Ovary (tissue), 3 donors: ENCODE results near the gene PMP22.

Experiments
- EP300 ChIP-seq: sonication (generic); formaldehyde crosslinking; IDR thresholded peaks from one replicate; pipeline ENCODE4 v1.6.1; 2017; ENCODE audit warnings: antibody characterized with exemption
- POLR2A ChIP-seq: fragments of 450-650 bp; IDR thresholded peaks from one replicate; pipeline ENCODE4 v1.6.1; 2017; ENCODE audit warnings: antibody characterized with exemption, mild to moderate bottlenecking, moderate library complexity
- TF ChIP-seq, protein P1 (sequence below), 3 donors: fragments of 450-650 bp in 2 of 3; fragments of 200-600 bp in 1 of 3; IDR thresholded peaks; one replicate each; pipeline versions ENCODE4 v1.5.1 to v1.8.0; 2016 to 2022; ENCODE audit warnings: antibody characterized with exemption in 3 of 3, mild to moderate bottlenecking in 1 of 3
- donor health status: DM: no; HTN: no; CAD: no.

DNA sequence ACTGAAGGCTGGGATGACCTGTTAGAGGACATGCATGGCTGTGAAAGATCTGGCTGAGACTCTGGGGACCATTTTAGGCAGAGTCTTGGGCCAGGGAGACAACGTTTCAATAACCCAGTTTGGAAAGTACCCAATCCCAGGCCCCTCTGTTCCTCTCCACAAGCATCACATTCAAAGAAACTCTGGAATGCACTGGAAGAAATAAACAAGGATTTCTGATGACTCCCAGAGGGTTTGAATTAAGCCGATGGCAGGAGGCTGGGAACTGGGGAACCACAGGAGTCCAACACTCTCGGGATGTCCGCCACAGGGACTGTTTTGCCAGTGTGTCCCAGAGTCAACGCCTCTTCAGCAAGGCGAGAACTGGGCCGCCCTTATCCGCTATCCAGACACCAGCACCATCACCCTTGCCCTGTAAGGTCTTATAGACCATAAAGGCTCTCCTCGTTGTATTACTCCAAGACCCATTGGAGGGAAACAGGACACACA lies 3.3 kb downstream of the PMP22 start:
- TF ChIP-seq EP300: no peak
- TF ChIP-seq, protein P1, sequence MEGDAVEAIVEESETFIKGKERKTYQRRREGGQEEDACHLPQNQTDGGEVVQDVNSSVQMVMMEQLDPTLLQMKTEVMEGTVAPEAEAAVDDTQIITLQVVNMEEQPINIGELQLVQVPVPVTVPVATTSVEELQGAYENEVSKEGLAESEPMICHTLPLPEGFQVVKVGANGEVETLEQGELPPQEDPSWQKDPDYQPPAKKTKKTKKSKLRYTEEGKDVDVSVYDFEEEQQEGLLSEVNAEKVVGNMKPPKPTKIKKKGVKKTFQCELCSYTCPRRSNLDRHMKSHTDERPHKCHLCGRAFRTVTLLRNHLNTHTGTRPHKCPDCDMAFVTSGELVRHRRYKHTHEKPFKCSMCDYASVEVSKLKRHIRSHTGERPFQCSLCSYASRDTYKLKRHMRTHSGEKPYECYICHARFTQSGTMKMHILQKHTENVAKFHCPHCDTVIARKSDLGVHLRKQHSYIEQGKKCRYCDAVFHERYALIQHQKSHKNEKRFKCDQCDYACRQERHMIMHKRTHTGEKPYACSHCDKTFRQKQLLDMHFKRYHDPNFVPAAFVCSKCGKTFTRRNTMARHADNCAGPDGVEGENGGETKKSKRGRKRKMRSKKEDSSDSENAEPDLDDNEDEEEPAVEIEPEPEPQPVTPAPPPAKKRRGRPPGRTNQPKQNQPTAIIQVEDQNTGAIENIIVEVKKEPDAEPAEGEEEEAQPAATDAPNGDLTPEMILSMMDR (IDR thresholded peaks at IDR 0.05): no peak
- TF ChIP-seq POLR2A: no peak
